ENCODE results near the gene PLGRKT. TPM values are rescaled to one million over a fixed set of nuclear protein-coding genes. Genes with fewer than 3 reads are reported as not detected.
"Not testable (repeated sequence)": the region's sequence is repeated elsewhere in the genome, so short reads cannot be mapped to it uniquely, and the experiment has no call there.

The PLGRKT gene
- total RNA-seq, 6 experiments from 2014 or later: 18.0 to 26.5 (median 21.4) TPM

DNA sequence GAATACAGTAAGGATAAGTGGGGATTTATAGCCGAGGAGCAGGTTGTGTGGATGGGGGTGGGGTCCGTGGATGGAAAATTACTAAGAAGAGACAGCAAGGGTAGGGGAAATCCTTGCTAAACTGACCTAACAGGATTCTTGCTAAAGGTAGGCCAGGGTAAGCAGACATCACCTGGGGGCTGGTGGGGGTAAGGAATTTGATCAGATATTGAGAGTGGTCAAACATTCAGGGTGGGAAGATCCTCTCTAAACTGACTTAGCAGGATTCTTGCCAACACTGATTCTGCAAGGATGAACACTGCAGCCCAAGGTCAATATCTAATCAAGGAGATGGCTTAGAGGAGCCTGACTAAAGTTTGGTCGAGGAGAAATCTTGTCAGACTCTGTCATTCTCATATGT lies 2.7 kb upstream of the PLGRKT start:
- TF ChIP-seq, protein P1, sequence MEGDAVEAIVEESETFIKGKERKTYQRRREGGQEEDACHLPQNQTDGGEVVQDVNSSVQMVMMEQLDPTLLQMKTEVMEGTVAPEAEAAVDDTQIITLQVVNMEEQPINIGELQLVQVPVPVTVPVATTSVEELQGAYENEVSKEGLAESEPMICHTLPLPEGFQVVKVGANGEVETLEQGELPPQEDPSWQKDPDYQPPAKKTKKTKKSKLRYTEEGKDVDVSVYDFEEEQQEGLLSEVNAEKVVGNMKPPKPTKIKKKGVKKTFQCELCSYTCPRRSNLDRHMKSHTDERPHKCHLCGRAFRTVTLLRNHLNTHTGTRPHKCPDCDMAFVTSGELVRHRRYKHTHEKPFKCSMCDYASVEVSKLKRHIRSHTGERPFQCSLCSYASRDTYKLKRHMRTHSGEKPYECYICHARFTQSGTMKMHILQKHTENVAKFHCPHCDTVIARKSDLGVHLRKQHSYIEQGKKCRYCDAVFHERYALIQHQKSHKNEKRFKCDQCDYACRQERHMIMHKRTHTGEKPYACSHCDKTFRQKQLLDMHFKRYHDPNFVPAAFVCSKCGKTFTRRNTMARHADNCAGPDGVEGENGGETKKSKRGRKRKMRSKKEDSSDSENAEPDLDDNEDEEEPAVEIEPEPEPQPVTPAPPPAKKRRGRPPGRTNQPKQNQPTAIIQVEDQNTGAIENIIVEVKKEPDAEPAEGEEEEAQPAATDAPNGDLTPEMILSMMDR (IDR thresholded peaks at IDR 0.05): no peak

DNA sequence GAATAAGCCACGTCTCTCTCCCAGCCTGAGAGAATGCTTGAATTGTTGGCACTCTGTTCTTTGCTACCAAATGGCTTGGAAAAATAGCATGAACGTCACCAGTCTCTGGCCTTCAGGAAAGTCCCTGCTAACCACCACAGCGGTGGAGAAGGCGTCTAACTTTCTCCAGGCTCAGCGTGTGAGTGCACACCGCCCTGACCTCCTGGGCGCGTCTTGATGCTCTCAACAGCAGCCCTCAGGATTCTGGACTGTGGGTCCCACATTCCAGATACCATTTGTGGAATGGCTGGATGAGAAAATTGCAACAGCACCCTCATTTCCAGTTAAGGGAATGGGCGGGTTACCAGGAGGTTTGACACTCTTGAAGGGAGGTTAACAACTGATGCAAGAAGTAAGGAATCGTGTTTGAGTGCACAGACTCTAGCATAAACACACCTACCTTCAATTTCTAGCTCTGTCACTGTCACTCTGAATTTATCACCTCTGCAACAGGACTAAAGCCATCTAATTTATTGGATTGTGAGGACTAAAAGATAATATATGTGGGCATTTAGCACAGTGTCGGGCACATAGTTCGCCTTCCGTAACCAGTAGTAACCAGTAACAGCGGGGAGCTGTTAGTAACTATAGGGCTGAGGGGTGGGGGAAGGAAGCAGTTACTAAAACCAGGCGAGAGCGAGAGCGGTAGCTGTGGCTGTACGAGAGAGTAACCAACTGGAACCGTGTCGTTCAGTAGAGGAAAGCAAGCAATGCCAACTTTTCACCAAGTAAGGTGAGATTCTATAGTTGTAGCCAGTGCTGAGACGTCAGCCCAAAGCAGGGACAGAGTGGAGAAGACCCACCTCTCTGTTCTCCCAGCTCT lies 807 bp upstream of the PLGRKT start:
- Mint-ChIP-seq H3K27me3 (ENCODE audit: insufficient read depth) (no peaks in the 10 kb centered on the region), H3K36me3 (ENCODE audit: low read depth) (peaks cover 18% of the 10 kb centered on the region), H3K27ac (peak overlapping the region; percentile 98), H3K4me1 (ENCODE audit: low read depth) (peaks cover 54% of the 10 kb centered on the region), H3K9me3 (peaks cover 9% of the 10 kb centered on the region), H3K4me3 (peak overlapping the region; percentile 99)
- no peak for DNase-seq
- TF ChIP-seq, protein P1 (IDR thresholded peaks at IDR 0.05): no peak

More for the DNA sequence above, 2.7 kb upstream of the PLGRKT start:
- H3K27me3 Mint-ChIP-seq (ENCODE audit: insufficient read depth): no peaks in the 10 kb centered on the region
- H3K4me3 Mint-ChIP-seq: no peak overlapping the region
- peaks cover 54% of the 10 kb centered on the region for H3K4me1 Mint-ChIP-seq (ENCODE audit: low read depth)
- H3K27ac Mint-ChIP-seq: peak overlapping the region; percentile 33
- DNase-seq: no peak
- peaks cover 9% of the 10 kb centered on the region for H3K36me3 Mint-ChIP-seq (ENCODE audit: low read depth)
- H3K9me3 Mint-ChIP-seq: peaks cover under 1% of the 10 kb centered on the region

DNA sequence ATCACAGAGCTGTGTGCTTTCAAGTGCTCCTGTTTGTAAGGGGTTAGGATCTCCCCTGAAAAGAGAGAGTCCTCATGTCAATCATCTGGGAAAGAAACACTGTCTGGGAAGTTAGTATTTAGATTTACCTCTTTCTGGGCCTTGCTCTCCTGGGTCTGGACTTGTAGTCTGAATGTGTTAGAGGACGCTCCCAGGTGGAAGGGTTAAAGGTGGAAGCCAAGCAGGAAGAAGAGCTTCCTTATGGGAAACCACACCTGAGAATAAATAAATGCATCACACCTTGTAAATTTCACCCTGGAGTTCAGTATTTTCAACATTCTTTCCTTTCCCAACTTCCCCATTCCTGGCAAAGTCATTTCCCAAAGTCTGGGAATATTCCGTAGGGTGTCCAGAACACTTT lies 1.3 kb downstream of the PLGRKT start:
- H3K4me3 Mint-ChIP-seq: peak overlapping the region; percentile 99
- peaks cover 48% of the 10 kb centered on the region for H3K4me1 Mint-ChIP-seq (ENCODE audit: low read depth)
- H3K27ac Mint-ChIP-seq: peak overlapping the region; percentile 98
- H3K9me3 Mint-ChIP-seq: peaks cover 17% of the 10 kb centered on the region
- peaks cover 23% of the 10 kb centered on the region for H3K36me3 Mint-ChIP-seq (ENCODE audit: low read depth)
- no peaks in the 10 kb centered on the region for H3K27me3 Mint-ChIP-seq (ENCODE audit: insufficient read depth)
- DNase-seq: no peak
- TF ChIP-seq, protein P1 (IDR thresholded peaks at IDR 0.05): no peak

DNA sequence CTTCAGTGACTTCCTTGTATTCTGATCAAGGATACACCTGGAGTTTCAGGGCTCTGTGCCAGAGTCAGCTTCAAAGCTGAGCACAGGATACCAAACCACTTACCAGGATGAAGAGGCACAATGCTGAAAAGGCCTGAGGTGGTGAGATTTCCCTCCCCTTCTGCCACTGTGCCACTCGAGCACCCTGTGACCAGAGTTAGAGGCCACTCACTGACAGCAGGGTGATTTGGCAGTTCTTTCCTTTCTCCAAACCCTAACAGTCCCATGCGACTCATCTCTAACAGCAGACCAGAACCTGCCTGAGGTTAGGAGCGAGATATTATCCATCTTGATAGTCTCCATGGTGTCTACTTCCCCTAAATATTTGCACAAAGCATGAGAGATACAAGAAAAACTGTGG lies 1.8 kb downstream of the PLGRKT start:
- Mint-ChIP-seq H3K9me3 (peaks cover 17% of the 10 kb centered on the region), H3K27ac (peak overlapping the region; percentile 98), H3K27me3 (ENCODE audit: insufficient read depth) (no peaks in the 10 kb centered on the region), H3K4me1 (ENCODE audit: low read depth) (peaks cover 43% of the 10 kb centered on the region), H3K4me3 (peak overlapping the region; percentile 99; the same call in 1 of the 2 replicates), H3K36me3 (ENCODE audit: low read depth) (peaks cover 24% of the 10 kb centered on the region)
- peak; percentile 59 for DNase-seq
- TF ChIP-seq, protein P1 (IDR thresholded peaks at IDR 0.05): no peak

DNA sequence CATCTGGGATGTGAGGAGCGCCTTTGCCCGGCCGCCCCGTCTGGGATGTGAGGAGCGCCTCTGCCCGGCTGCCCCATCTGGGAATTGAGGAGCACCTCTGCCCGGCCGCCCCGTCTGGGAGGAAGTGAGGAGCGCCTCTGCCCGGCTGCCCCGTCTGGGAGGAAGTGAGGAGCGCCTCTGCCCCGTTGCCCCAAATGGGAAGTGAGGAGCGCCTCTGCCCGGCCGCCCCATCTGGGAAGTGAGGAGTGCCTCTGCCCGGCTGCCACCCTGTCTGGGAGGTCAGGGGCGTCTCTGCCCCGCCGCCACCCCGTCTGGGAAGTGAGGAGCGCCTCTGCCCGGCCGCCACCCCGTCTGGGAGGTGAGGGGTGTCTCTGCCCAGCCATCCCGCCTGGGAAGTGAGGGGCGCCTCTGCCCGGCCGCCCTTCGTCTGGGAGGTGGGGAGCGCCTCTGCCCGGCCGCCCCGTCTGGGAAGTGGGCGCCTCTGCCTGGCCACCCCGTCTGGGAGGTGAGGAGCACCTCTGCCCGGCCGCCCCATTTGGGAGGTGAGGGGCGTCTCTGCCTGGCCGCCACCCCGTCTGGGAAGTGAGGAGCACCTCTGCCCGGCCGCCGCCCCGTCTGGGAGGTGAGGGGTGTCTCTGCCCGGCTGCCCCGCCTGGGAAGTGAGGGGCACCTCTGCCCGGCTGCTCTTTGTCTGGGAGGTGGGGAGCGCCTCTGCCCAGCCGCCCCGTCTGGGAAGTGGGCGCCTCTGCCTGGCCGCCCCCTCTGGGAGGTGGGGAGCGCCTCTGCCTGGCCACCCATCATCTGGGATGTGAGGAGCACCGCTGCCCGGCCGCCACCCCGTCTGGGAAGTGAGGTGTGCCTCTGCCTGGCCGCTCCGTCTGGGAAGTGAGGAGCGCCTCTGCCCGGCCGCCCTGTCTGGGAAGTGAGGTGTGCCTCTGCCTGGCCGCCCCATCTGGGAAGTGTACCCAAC lies 3.6 kb downstream of the PLGRKT start:
- H3K4me3 Mint-ChIP-seq; DNase-seq; H3K27ac Mint-ChIP-seq; H3K27me3 Mint-ChIP-seq (ENCODE audit: insufficient read depth): not testable (repeated sequence)
- Mint-ChIP-seq H3K36me3 (ENCODE audit: low read depth) (peaks cover 35% of the 10 kb centered on the region), H3K4me1 (ENCODE audit: low read depth) (peaks cover 34% of the 10 kb centered on the region), H3K9me3 (peaks cover 17% of the 10 kb centered on the region)

DNA sequence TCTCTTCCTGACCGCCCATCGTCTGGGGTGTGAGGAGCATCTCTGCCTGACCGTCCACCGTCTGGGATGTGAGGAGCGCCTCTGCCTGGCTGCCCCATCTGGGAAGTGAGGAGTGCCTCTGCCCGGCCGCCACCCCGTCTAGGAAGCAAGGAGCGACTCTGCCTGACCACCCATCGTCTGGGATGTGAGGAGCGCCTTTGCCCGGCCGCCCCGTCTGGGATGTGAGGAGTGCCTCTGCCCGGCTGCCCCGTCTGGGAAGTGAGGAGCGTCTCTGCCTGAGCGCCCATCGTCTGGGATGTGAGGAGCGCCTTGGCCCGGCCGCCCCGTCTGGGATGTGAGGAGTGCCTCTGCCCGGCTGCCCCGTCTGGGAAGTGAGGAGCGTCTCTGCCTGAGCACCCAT lies 4.4 kb downstream of the PLGRKT start:
- not testable (repeated sequence) for H3K27ac Mint-ChIP-seq; H3K27me3 Mint-ChIP-seq (ENCODE audit: insufficient read depth); H3K4me3 Mint-ChIP-seq; DNase-seq
- Mint-ChIP-seq H3K36me3 (ENCODE audit: low read depth) (peaks cover 33% of the 10 kb centered on the region), H3K4me1 (ENCODE audit: low read depth) (peaks cover 34% of the 10 kb centered on the region), H3K9me3 (peaks cover 17% of the 10 kb centered on the region)

DNA sequence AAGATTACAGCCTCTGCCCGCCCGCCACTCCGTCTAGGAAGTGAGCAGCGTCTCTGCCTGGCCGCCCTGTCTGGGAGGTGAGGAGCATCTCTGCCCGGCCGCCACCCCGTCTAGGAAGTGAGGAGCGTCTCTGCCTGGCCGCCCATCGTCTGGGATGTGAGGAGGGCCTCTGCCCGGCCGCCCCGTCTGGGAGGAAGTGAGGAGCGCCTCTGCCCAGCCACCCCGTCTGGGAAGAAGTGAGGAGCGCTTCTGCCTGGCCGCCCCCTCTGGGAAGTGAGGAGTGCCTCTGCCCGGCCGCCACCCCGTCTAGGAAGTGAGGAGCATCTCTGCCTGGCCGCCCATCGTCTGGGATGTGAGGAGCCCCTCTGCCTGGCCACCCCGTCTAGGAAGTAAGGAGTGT lies 4.8 kb downstream of the PLGRKT start:
- Mint-ChIP-seq H3K36me3 (ENCODE audit: low read depth) (peaks cover 33% of the 10 kb centered on the region), H3K4me1 (ENCODE audit: low read depth) (peaks cover 30% of the 10 kb centered on the region), H3K9me3 (peaks cover 17% of the 10 kb centered on the region)
- not testable (repeated sequence) for H3K27ac Mint-ChIP-seq; H3K27me3 Mint-ChIP-seq (ENCODE audit: insufficient read depth); DNase-seq; H3K4me3 Mint-ChIP-seq

Measured in HFFc6 (cell line).